ENCODE measurements around the gene NENF.

DNA sequence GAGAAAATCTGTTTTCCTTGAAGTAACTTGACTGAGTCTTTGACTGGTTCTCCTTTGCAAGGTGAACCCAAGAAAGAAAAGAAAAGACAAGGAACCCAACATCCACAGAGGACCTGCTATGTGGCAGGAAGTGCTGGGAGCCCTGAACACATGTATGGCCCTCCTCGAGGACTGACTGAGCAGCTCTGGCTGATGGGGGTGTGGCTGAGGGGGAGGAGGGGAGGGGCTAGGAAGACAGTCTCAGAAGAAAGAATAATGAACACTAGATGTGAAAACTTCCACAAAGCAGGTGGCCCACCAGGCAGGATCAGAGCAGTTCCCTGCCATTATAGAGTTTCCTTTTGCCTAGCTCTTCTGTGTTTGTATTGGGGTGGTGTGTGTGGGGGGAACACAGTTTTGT, 26.1 kb downstream of the NENF start:
- TF ChIP-seq, protein P1, sequence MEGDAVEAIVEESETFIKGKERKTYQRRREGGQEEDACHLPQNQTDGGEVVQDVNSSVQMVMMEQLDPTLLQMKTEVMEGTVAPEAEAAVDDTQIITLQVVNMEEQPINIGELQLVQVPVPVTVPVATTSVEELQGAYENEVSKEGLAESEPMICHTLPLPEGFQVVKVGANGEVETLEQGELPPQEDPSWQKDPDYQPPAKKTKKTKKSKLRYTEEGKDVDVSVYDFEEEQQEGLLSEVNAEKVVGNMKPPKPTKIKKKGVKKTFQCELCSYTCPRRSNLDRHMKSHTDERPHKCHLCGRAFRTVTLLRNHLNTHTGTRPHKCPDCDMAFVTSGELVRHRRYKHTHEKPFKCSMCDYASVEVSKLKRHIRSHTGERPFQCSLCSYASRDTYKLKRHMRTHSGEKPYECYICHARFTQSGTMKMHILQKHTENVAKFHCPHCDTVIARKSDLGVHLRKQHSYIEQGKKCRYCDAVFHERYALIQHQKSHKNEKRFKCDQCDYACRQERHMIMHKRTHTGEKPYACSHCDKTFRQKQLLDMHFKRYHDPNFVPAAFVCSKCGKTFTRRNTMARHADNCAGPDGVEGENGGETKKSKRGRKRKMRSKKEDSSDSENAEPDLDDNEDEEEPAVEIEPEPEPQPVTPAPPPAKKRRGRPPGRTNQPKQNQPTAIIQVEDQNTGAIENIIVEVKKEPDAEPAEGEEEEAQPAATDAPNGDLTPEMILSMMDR (conservative IDR thresholded peaks at IDR 0.05) = no peak
- no peak for TF ChIP-seq EZH2 (IDR thresholded peaks at IDR 0.05; ENCODE audit: low read depth)
